ENCODE data around the gene TEX2. TPM values are rescaled to one million over a fixed set of nuclear protein-coding genes. Genes with fewer than 3 reads are reported as not detected.

The TEX2 gene
- total RNA-seq, 4 donors from 2014 or later: 35.5 to 41.3 (median 36.9) TPM

GRCh38 chr17:64151016-64151368 is 112.1 kb downstream of the TEX2 start:
- WGBS: 100% methylated on average over 1 of the region's 1 CpG
- Histone ChIP-seq H3K27me3 (no peaks in the 10 kb centered on the region), H3K27ac (no peak overlapping the region), H3K4me3 (no peak overlapping the region), H3K4me1 (peaks cover 40% of the 10 kb centered on the region), H3K9me3 (no peaks in the 10 kb centered on the region), H3K36me3 (peaks cover 26% of the 10 kb centered on the region)
- no peak for DNase-seq (ENCODE audit: low spot score in 2 of 2)
- no peak for TF ChIP-seq POLR2AphosphoS5 (IDR thresholded peaks at IDR 0.05)
- TF ChIP-seq CTCF (IDR thresholded peaks at IDR 0.05): no peak
- TF ChIP-seq EP300 (IDR thresholded peaks at IDR 0.05): no peak
- no peak for TF ChIP-seq POLR2A (IDR thresholded peaks at IDR 0.05)

DNA sequence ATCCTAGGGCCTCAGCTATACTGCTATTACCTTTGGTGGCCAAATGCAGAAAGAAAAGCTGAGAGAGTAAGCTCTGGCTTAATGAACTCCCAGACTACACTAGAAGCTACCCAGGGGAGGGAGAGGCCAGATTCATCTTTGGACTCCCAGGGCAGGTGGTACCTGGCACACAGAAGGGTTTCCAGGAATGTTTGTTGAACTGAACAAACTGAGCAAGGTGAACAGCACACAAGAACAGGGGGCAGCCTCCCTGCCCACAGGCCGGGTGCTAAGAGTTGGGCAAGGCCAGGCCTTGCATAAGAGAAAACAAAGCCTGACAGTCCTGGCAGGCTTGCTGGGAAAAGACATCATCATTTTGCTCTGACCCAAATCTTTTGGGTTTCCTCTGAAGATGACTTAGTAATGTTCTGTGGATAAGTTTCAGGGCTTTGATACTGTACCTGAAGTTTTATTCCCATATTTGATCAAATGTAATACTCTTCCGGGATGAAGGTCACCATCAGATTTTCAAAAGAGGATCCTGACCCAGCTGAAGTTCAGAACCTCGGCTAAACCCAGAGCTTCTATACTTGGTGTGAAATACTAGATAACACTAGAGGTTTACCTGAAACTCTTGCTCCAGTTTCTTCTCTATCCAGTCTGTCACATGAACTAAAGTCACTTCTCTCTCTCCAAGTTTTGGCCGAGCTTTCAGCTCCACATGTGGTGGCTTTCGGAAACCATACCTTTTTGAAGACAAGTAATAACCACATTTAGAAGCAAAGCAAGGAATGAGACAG is 112.6 kb downstream of the TEX2 start:
- peak in 1 of 2 donors; percentile 47 for DNase-seq (ENCODE audit: low spot score in 2 of 2)
- Histone ChIP-seq H3K27me3 (no peaks in the 10 kb centered on the region), H3K4me1 (peaks cover 34% of the 10 kb centered on the region), H3K27ac (peak overlapping the region; percentile 21), H3K9me3 (no peaks in the 10 kb centered on the region), H3K36me3 (peaks cover 26% of the 10 kb centered on the region), H3K4me3 (no peak overlapping the region)
- WGBS: 79% methylated on average over 5 of the region's 5 CpGs
- no peak for TF ChIP-seq POLR2AphosphoS5 (IDR thresholded peaks at IDR 0.05)

DNA sequence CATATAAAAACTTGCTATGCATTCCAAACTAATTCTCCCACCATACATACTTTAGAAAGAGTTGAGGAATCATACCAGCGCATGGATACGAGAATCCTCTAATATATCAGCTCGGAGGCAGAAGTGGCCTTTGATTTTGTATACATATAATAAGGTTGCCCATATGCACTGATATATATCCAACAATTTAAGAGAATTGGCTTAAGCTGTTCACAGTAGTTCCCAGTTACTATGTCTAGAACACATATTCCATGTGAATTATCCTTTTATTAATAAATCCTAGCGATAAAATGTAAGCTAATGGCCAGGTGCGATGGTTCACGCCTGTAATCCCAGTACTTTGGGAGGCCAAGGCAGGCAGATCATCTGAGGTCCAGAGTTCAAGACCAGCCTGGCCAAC is 113.9 kb downstream of the TEX2 start:
- WGBS: 94% methylated on average over 6 of the region's 6 CpGs
- Histone ChIP-seq H3K36me3 (peaks cover 26% of the 10 kb centered on the region), H3K4me3 (no peak overlapping the region), H3K27ac (no peak overlapping the region), H3K27me3 (no peaks in the 10 kb centered on the region), H3K9me3 (no peaks in the 10 kb centered on the region), H3K4me1 (peaks cover 36% of the 10 kb centered on the region)
- TF ChIP-seq POLR2AphosphoS5 (IDR thresholded peaks at IDR 0.05) (no peak), POLR2A (IDR thresholded peaks at IDR 0.05) (no peak)
- peak in 1 of 2 donors; percentile 25 for DNase-seq (ENCODE audit: low spot score in 2 of 2)

GRCh38 chr17:64148699-64149098 is 114.4 kb downstream of the TEX2 start:
- 73% methylated on average over 4 of the region's 4 CpGs for WGBS
- DNase-seq (ENCODE audit: low spot score in 2 of 2): peak in 1 of 2 donors; percentile 51
- Histone ChIP-seq H3K36me3 (peaks cover 24% of the 10 kb centered on the region), H3K9me3 (no peaks in the 10 kb centered on the region), H3K27ac (no peak overlapping the region), H3K27me3 (no peaks in the 10 kb centered on the region), H3K4me3 (no peak overlapping the region), H3K4me1 (peaks cover 36% of the 10 kb centered on the region)
- no peak for TF ChIP-seq CTCF (IDR thresholded peaks at IDR 0.05)
- no peak for TF ChIP-seq POLR2AphosphoS5 (IDR thresholded peaks at IDR 0.05)
- no peak for TF ChIP-seq POLR2A (IDR thresholded peaks at IDR 0.05)
- no peak for TF ChIP-seq EP300 (IDR thresholded peaks at IDR 0.05)

DNA sequence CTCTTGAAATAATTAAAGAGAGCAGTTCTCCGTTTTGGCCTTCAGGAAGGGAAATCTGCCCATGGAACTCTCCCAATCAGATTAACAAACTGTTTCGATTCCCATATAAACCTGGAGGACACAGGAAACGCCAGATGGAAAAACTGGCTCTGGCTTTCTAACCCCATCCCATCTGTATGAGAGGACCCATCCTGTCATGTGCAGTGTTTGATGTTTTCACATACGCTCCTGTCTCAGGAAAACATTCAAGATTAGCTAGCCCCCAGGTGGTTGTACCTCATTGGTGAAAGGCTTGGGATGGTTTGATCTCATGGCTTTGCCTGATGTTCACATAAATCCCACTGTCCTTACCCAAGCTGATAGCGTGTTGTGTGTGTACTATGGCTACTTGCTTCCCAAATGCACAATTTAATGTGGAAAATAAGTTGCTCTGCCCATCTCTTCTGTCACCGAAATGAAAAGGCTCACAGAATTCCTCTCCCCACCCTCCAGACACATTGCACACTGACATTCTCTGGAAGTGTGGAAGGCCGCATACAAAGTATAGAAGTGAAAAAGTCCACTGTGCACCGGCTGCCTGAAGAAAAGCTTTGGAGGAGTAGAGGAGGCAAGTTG is 114.9 kb downstream of the TEX2 start:
- no peak for TF ChIP-seq POLR2A (IDR thresholded peaks at IDR 0.05)
- TF ChIP-seq EP300 (IDR thresholded peaks at IDR 0.05): no peak
- no peak for TF ChIP-seq POLR2AphosphoS5 (IDR thresholded peaks at IDR 0.05)
- TF ChIP-seq CTCF (IDR thresholded peaks at IDR 0.05): no peak
- Histone ChIP-seq H3K27ac (no peak overlapping the region), H3K27me3 (no peaks in the 10 kb centered on the region), H3K36me3 (peaks cover 19% of the 10 kb centered on the region), H3K4me3 (no peak overlapping the region), H3K9me3 (no peaks in the 10 kb centered on the region), H3K4me1 (peaks cover 36% of the 10 kb centered on the region)
- peak in 1 of 2 donors; percentile 49 for DNase-seq (ENCODE audit: low spot score in 2 of 2)
- 65% methylated on average over 8 of the region's 8 CpGs for WGBS
